OCI-LY7 (cell line): ENCODE measurements around the gene TRABD2B. TPM values are rescaled to one million over a fixed set of nuclear protein-coding genes. Genes with fewer than 3 reads are reported as not detected.

Experiments
- BruUV-seq: library from RNA; stranded (reverse); fragments of 400-500 nt; replicated peaks from 2 replicates; lab custom pipeline; 2021; lab: Mats Ljungman, UMichigan
- CTCF ChIA-PET: fragments of 300-600 bp; sonication (Branson Sonifier 250); formaldehyde crosslinking; loops from one replicate; lab custom pipeline; 2022; ENCODE audit warnings: antibody characterized with exemption; ENCODE audit not compliant: unreplicated experiment; lab: Charles Lee
- POLR2A ChIA-PET: fragments of 300-600 bp; sonication (Branson Sonifier 250); formaldehyde crosslinking; loops from one replicate; lab custom pipeline; 2022; ENCODE audit warnings: antibody characterized with exemption; lab: Charles Lee
- DNase-seq: peaks from one replicate; pipeline ENCODE4 v3.0.0-alpha.2; 2015; ENCODE audit warnings: low spot score
- H2AFZ ChIP-seq: fragments of 200-600 bp; sonication (generic), shearing (Covaris generic); 2 replicates; pipeline ENCODE4 v1.6.1; 2014; ENCODE audit warnings: mild to moderate bottlenecking, antibody characterized with exemption, low read length, moderate library complexity
- H3K27ac ChIP-seq: fragments of 200-600 bp; sonication (generic); 2 replicates; pipeline ENCODE4 v1.5.1; 2014; ENCODE audit warnings: mixed run types, low read depth, mild to moderate bottlenecking, moderate library complexity, low read length, inconsistent platforms; ENCODE audit not compliant: poor library complexity, severe bottlenecking
- H3K36me3 ChIP-seq: fragments of 200-600 bp; sonication (generic); 2 replicates; pipeline ENCODE4 v1.6.1; 2014; ENCODE audit warnings: mild to moderate bottlenecking, antibody characterized with exemption, low read length, moderate library complexity, mixed read lengths; ENCODE audit not compliant: insufficient read depth
- H3K4me1 ChIP-seq: fragments of 200-600 bp; sonication (generic); 2 replicates; pipeline ENCODE4 v1.5.1; 2014; ENCODE audit warnings: mild to moderate bottlenecking, low read length; ENCODE audit not compliant: insufficient read depth, poor library complexity, severe bottlenecking
- H3K4me2 ChIP-seq: fragments of 200-600 bp; sonication (generic); 2 replicates; pipeline ENCODE4 v1.6.1; 2014; ENCODE audit warnings: mild to moderate bottlenecking, low read length
- H3K4me3 ChIP-seq: fragments of 200-600 bp; sonication (generic); 2 replicates; pipeline ENCODE4 v1.5.1; 2014; ENCODE audit warnings: mild to moderate bottlenecking, low read depth, low read length; ENCODE audit not compliant: poor library complexity, severe bottlenecking
- H3K79me2 ChIP-seq: fragments of 200-600 bp; sonication (generic); 2 replicates; pipeline ENCODE4 v1.6.1; 2016; ENCODE audit warnings: low read depth, mild to moderate bottlenecking, low read length, moderate library complexity, mixed read lengths; ENCODE audit not compliant: insufficient read depth
- H3K9me2 ChIP-seq: fragments of 200-600 bp; sonication (generic); 2 replicates; pipeline ENCODE4 v1.6.1; 2016; ENCODE audit warnings: mild to moderate bottlenecking, low read length, mixed read lengths; ENCODE audit not compliant: insufficient read depth
- H3K9me3 ChIP-seq: fragments of 200-600 bp; sonication (generic); 2 replicates; pipeline ENCODE4 v1.6.1; 2014; ENCODE audit warnings: mild to moderate bottlenecking, mixed run types, low read length, mixed read lengths
- H4K20me1 ChIP-seq: fragments of 200-600 bp; sonication (generic); 2 replicates; pipeline ENCODE4 v1.6.1; 2014; ENCODE audit warnings: mild to moderate bottlenecking, antibody characterized with exemption, low read length, moderate library complexity, mixed read lengths; ENCODE audit not compliant: insufficient read depth
- CTCF ChIP-seq: fragments of 200-600 bp; sonication (generic); conservative IDR thresholded peaks from 2 replicates; pipeline ENCODE4 v1.5.1; 2014; ENCODE audit warnings: mild to moderate bottlenecking, antibody characterized with exemption, low read length, moderate library complexity, mixed read lengths
- EZH2phosphoT487 ChIP-seq: fragments of 200-600 bp; sonication (generic); IDR thresholded peaks from 2 replicates; pipeline ENCODE4 v1.6.1; 2018; ENCODE audit warnings: low read depth, borderline replicate concordance, mild to moderate bottlenecking, mixed run types, antibody characterized with exemption, low read length, moderate library complexity, mixed read lengths
- intact Hi-C: fragments of 100-400 bp; cut with micrococcal nuclease; formaldehyde crosslinking; loops from one replicate; pipeline ENCODE4 v1.10.0; 2022; ENCODE audit not compliant: unreplicated experiment
- total RNA-seq, 2 experiments: library from RNA; depleted of rRNA in 1 of 2; stranded (reverse); fragments of >200 nt in 1 of 2; shearing (Covaris generic) in 1 of 2; gene quantifications; 2 replicates each; pipeline ENCODE4 v1.2.3, GENCODE V29; 2014 to 2022

TRABD2B gene
- total RNA-seq, 2 experiments from 2014 or later = not detected

GRCh38 chr1:47852006-47852718, 145.0 kb downstream of the TRABD2B start:
- Histone ChIP-seq H3K27ac (no peak overlapping the region), H3K36me3 (no peaks in the 10 kb centered on the region), H3K9me2 (no peaks in the 10 kb centered on the region), H3K4me2 (no peak overlapping the region), H3K9me3 (no peaks in the 10 kb centered on the region), H2AFZ (no peak overlapping the region), H4K20me1 (no peaks in the 10 kb centered on the region), H3K4me1 (no peaks in the 10 kb centered on the region), H3K4me3 (no peak overlapping the region), H3K79me2 (no peaks in the 10 kb centered on the region)
- intact Hi-C loops = no loop called here
- TF ChIP-seq CTCF (no peak), EZH2phosphoT487 (no peak)
- POLR2A ChIA-PET = no interaction called here
- no peak for DNase-seq
- BruUV-seq = no TSS peak
- CTCF ChIA-PET = no interaction called here

GRCh38 chr1:47850451-47850850, 146.7 kb downstream of the TRABD2B start:
- CTCF ChIA-PET = no interaction called here
- Histone ChIP-seq H3K4me3 (no peak overlapping the region), H3K79me2 (no peaks in the 10 kb centered on the region), H3K4me2 (no peak overlapping the region), H2AFZ (no peak overlapping the region), H4K20me1 (no peaks in the 10 kb centered on the region), H3K9me3 (no peaks in the 10 kb centered on the region), H3K36me3 (no peaks in the 10 kb centered on the region), H3K27ac (no peak overlapping the region), H3K4me1 (no peaks in the 10 kb centered on the region), H3K9me2 (no peaks in the 10 kb centered on the region)
- no TSS peak for BruUV-seq
- TF ChIP-seq EZH2phosphoT487 = no peak
- no peak for TF ChIP-seq CTCF
- intact Hi-C loops = no loop called here
- POLR2A ChIA-PET = interaction anchor here (0.8 kb wide), 1 partner anchor 43 kb away, joined by 3 read pairs; no protein-coding TSS in a partner anchor
- no peak for DNase-seq

- no peak for DNase-seq
- intact Hi-C loops = no loop called here
- BruUV-seq = no TSS peak
- Histone ChIP-seq H2AFZ (no peak overlapping the region), H3K4me1 (no peaks in the 10 kb centered on the region), H3K79me2 (no peaks in the 10 kb centered on the region), H3K27ac (no peak overlapping the region), H3K4me3 (no peak overlapping the region), H3K9me2 (no peaks in the 10 kb centered on the region), H3K36me3 (no peaks in the 10 kb centered on the region), H3K9me3 (no peaks in the 10 kb centered on the region), H4K20me1 (no peaks in the 10 kb centered on the region), H3K4me2 (no peak overlapping the region)
- ChIA-PET CTCF (no interaction called here), POLR2A (interaction anchor here (0.8 kb wide), 1 partner anchor 43 kb away, joined by 3 read pairs; no protein-coding TSS in a partner anchor)
- TF ChIP-seq CTCF = no peak
- no peak for TF ChIP-seq EZH2phosphoT487
Observed at GRCh38 chr1:47849591-47850261, 147.5 kb downstream of the TRABD2B start.
